ENCODE data around the gene KPNA2. TPM values are rescaled to one million over a fixed set of nuclear protein-coding genes. Genes with fewer than 3 reads are reported as not detected.
A peak's percentile ranks its signal among the peaks of the same experiment; 100 is the strongest.

Gene KPNA2
- total RNA-seq, 1 experiment from 2014 or later: 481 TPM

DNA sequence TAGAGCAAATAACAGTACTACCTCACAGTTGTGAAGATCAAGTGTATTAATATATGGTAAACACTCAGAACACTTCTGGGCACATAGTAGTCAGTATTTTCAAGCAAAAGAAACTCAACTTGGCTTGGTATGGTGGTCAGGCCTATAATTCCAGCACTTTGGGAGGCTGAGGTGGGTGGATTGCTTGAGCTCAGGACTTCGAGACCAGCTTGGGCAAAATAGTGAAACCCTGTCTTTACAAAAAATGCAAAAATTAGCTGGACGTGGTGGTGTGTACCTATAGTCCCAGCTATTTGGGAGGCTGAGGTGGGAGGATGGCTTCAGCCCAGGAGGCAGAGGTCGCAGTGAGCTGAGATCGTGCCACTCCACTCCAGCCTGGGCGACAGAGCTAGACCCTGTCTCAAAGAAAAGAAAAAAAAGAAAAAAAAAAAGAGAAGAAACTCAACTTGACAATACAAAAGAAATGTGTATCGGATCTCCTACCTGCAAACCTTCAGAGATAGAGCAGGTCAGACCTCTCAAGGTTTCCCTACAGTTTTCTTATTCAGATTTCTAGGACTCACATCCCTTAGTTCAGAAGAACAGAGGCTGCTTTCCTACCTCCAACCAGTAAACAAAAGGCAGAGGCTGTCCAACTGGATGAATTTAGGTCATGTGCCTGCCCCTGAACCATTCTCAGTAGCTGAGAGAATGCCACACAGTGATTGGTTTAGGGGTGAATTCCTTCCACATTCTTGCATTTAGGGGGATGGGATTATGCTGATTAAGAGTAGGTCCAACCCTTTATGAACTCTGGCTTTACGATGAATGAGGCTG lies 1.7 kb upstream of the KPNA2 start:
- Histone ChIP-seq H3K27me3 (replicated peaks; ENCODE audit: insufficient read depth, low read depth, low read length, poor library complexity) (no peaks in the 10 kb centered on the region), H3K27ac (ENCODE audit: low read depth, low read length, poor library complexity, severe bottlenecking) (no peak overlapping the region), H3K9me3 (ENCODE audit: low read depth, low read length, poor library complexity, severe bottlenecking) (no peaks in the 10 kb centered on the region), H3K4me1 (ENCODE audit: insufficient read depth, low read length, poor library complexity, severe bottlenecking) (peaks cover 25% of the 10 kb centered on the region), H3K36me3 (ENCODE audit: insufficient read depth, low read length, poor library complexity, severe bottlenecking) (peaks cover 24% of the 10 kb centered on the region), H3K4me3 (ENCODE audit: low read depth, low read length, poor library complexity, severe bottlenecking) (no peak overlapping the region)
- DNase-seq (ENCODE audit: low spot score): peak; percentile 58
- POLR2A ChIA-PET (ENCODE audit: low non-redundant PET): no interaction called here
- intact Hi-C loops (cut with micrococcal nuclease; ENCODE audit: unreplicated experiment): no loop called here
- no TSS peak for BruUV-seq (replicated peaks)
- CTCF ChIA-PET: no interaction called here
- TF ChIP-seq, protein P1, sequence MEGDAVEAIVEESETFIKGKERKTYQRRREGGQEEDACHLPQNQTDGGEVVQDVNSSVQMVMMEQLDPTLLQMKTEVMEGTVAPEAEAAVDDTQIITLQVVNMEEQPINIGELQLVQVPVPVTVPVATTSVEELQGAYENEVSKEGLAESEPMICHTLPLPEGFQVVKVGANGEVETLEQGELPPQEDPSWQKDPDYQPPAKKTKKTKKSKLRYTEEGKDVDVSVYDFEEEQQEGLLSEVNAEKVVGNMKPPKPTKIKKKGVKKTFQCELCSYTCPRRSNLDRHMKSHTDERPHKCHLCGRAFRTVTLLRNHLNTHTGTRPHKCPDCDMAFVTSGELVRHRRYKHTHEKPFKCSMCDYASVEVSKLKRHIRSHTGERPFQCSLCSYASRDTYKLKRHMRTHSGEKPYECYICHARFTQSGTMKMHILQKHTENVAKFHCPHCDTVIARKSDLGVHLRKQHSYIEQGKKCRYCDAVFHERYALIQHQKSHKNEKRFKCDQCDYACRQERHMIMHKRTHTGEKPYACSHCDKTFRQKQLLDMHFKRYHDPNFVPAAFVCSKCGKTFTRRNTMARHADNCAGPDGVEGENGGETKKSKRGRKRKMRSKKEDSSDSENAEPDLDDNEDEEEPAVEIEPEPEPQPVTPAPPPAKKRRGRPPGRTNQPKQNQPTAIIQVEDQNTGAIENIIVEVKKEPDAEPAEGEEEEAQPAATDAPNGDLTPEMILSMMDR (conservative IDR thresholded peaks at IDR 0.05; ENCODE audit: low read depth, low read length): no peak
- TF ChIP-seq EZH2 (IDR thresholded peaks at IDR 0.05; ENCODE audit: borderline replicate concordance, low read depth, low read length, poor library complexity, severe bottlenecking): no peak

DNA sequence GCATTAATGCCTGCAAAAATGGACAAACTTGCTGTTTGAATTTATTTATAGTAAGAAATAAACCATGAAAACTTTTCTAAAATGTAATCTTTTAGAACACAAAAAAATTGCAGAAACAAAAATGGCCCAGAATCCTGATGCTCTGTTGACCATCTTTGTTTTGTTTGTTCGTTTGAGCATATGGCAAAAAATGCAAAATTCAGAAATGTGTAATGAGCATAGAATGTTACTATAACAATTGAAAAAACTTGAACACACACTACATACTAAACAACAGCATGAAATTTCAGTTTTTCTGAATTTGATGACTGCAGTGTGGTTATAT lies 1.1 kb upstream of the KPNA2 start:
- Histone ChIP-seq H3K9me3 (ENCODE audit: low read depth, low read length, poor library complexity, severe bottlenecking) (no peaks in the 10 kb centered on the region), H3K36me3 (ENCODE audit: insufficient read depth, low read length, poor library complexity, severe bottlenecking) (peaks cover 30% of the 10 kb centered on the region), H3K4me3 (ENCODE audit: low read depth, low read length, poor library complexity, severe bottlenecking) (no peak overlapping the region), H3K27ac (ENCODE audit: low read depth, low read length, poor library complexity, severe bottlenecking) (no peak overlapping the region), H3K4me1 (ENCODE audit: insufficient read depth, low read length, poor library complexity, severe bottlenecking) (peaks cover 26% of the 10 kb centered on the region), H3K27me3 (replicated peaks; ENCODE audit: insufficient read depth, low read depth, low read length, poor library complexity) (no peaks in the 10 kb centered on the region)
- no TSS peak for BruUV-seq (replicated peaks)
- no peak for DNase-seq (ENCODE audit: low spot score)
- no peak for TF ChIP-seq EZH2 (IDR thresholded peaks at IDR 0.05; ENCODE audit: borderline replicate concordance, low read depth, low read length, poor library complexity, severe bottlenecking)
- TF ChIP-seq, protein P1 (conservative IDR thresholded peaks at IDR 0.05; ENCODE audit: low read depth, low read length): no peak
- ChIA-PET CTCF (no interaction called here), POLR2A (ENCODE audit: low non-redundant PET) (no interaction called here)
- intact Hi-C loops (cut with micrococcal nuclease; ENCODE audit: unreplicated experiment): no loop called here

DNA sequence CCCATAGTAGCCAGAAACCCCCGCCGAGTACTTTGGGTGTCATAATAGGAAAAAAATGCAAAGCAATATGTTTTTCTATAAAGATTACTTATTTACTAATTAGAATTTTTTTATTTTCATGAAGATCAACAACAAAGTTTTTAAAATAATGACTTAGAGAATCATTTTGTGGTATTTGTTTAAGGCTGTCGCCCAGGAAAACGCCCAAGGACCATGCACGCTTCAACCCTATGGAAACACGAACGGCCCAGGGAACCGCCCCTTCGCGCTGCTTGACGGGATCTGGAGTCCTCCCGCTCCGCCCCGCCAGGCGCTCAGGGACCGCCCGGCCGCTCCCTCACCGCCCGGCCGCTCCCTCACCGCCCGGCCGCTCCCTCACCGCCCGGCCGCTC lies 408 bp upstream of the KPNA2 start:
- DNase-seq (ENCODE audit: low spot score): peak; percentile 98
- Histone ChIP-seq H3K27me3 (replicated peaks; ENCODE audit: insufficient read depth, low read depth, low read length, poor library complexity) (no peaks in the 10 kb centered on the region), H3K4me3 (ENCODE audit: low read depth, low read length, poor library complexity, severe bottlenecking) (peak overlapping the region; percentile 95), H3K27ac (ENCODE audit: low read depth, low read length, poor library complexity, severe bottlenecking) (no peak overlapping the region), H3K36me3 (ENCODE audit: insufficient read depth, low read length, poor library complexity, severe bottlenecking) (peaks cover 35% of the 10 kb centered on the region), H3K4me1 (ENCODE audit: insufficient read depth, low read length, poor library complexity, severe bottlenecking) (peaks cover 26% of the 10 kb centered on the region), H3K9me3 (ENCODE audit: low read depth, low read length, poor library complexity, severe bottlenecking) (no peaks in the 10 kb centered on the region)
- ChIA-PET POLR2A (ENCODE audit: low non-redundant PET) (interaction anchor here (0.6 to 0.9 kb wide), 4 partner anchors 13 to 149 kb away, joined by 3 to 9 read pairs (median 4); no protein-coding TSS in a partner anchor), CTCF (no interaction called here)
- intact Hi-C loops (cut with micrococcal nuclease; ENCODE audit: unreplicated experiment): loop anchor here (1.0 kb wide), 1 partner anchor 15 kb away; no protein-coding TSS in a partner anchor
- BruUV-seq (replicated peaks): no TSS peak
- TF ChIP-seq, protein P1 (conservative IDR thresholded peaks at IDR 0.05; ENCODE audit: low read depth, low read length): no peak
- no peak for TF ChIP-seq EZH2 (IDR thresholded peaks at IDR 0.05; ENCODE audit: borderline replicate concordance, low read depth, low read length, poor library complexity, severe bottlenecking)
